Nephron (organoid): ENCODE results near the gene SH3BGRL3.

ENCODE experiments used
- H3K27ac Mint-ChIP-seq, 3 experiments: 2 replicates each; pipeline ENCODE4 v1.8.0; 2020; ENCODE audit warnings: mixed read lengths in 3 of 3, mild to moderate bottlenecking in 2 of 3, moderate library complexity in 1 of 3
- H3K27me3 Mint-ChIP-seq: 2 replicates; pipeline ENCODE4 v1.8.0; 2021; ENCODE audit warnings: low read depth, mild to moderate bottlenecking, moderate library complexity, mixed read lengths
- H3K36me3 Mint-ChIP-seq: 2 replicates; pipeline ENCODE4 v1.8.0; 2020; ENCODE audit warnings: low read depth, mixed read lengths
- H3K4me1 Mint-ChIP-seq: 2 replicates; pipeline ENCODE4 v1.8.0; 2020; ENCODE audit warnings: mixed read lengths
- H3K4me3 Mint-ChIP-seq, 3 experiments: 2 replicates each; pipeline ENCODE4 v1.8.0; 2020; ENCODE audit warnings: mild to moderate bottlenecking in 3 of 3, mixed read lengths in 3 of 3, moderate library complexity in 2 of 3
- H3K9me3 Mint-ChIP-seq: 2 replicates; pipeline ENCODE4 v1.8.0; 2020; ENCODE audit warnings: mixed read lengths
- CTCF ChIP-seq, 3 experiments: fragments of 200-600 bp; sonication (generic); IDR thresholded peaks; one replicate each; pipeline ENCODE4 v1.5.0; 2021; ENCODE audit warnings: antibody characterized with exemption in 3 of 3; ENCODE audit not compliant: unreplicated experiment in 3 of 3

SH3BGRL3 gene

GRCh38 chr1:26275580-26276431 is 4.1 kb upstream of the SH3BGRL3 start:
- no peaks in the 10 kb centered on the region for H3K9me3 Mint-ChIP-seq
- peak overlapping the region; percentile 84 to 90 (median 89) for H3K27ac Mint-ChIP-seq
- H3K4me1 Mint-ChIP-seq, result peaks cover 30% of the 10 kb centered on the region

GRCh38 chr1:26276432-26276838 is 3.5 kb upstream of the SH3BGRL3 start:
- Mint-ChIP-seq H3K27ac (peak overlapping the region; percentile 84 to 90 (median 89)), H3K27me3 (no peaks in the 10 kb centered on the region)

More at GRCh38 chr1:26275580-26276431, 4.1 kb upstream of the SH3BGRL3 start:
- peak; percentile 62 to 83 (median 81) for TF ChIP-seq CTCF (IDR thresholded peaks at IDR 0.05; ENCODE audit: unreplicated experiment in 3 of 3)
- Mint-ChIP-seq H3K4me3 (peak overlapping the region; percentile 56 to 68 (median 62)), H3K36me3 (peaks cover 44% of the 10 kb centered on the region), H3K27me3 (no peaks in the 10 kb centered on the region)

GRCh38 chr1:26277261-26277661 is 2.6 kb upstream of the SH3BGRL3 start:
- Mint-ChIP-seq H3K4me3 (peak overlapping the region in 1 of 3 experiments; percentile 10), H3K27me3 (no peaks in the 10 kb centered on the region), H3K27ac (peak overlapping the region; percentile 48 to 89 (median 81)), H3K9me3 (no peaks in the 10 kb centered on the region), H3K36me3 (peaks cover 34% of the 10 kb centered on the region), H3K4me1 (peaks cover 42% of the 10 kb centered on the region)
- no peak for TF ChIP-seq CTCF (IDR thresholded peaks at IDR 0.05; ENCODE audit: unreplicated experiment in 3 of 3)

More at GRCh38 chr1:26276432-26276838, 3.5 kb upstream of the SH3BGRL3 start:
- Mint-ChIP-seq H3K36me3 (peaks cover 41% of the 10 kb centered on the region), H3K4me3 (peak overlapping the region in 1 of 3 experiments; percentile 17), H3K9me3 (no peaks in the 10 kb centered on the region), H3K4me1 (peaks cover 36% of the 10 kb centered on the region)
- TF ChIP-seq CTCF (IDR thresholded peaks at IDR 0.05; ENCODE audit: unreplicated experiment in 3 of 3), result no peak

- H3K4me3 Mint-ChIP-seq, result no peak overlapping the region
- H3K36me3 Mint-ChIP-seq, result peaks cover 31% of the 10 kb centered on the region
- no peaks in the 10 kb centered on the region for H3K9me3 Mint-ChIP-seq
- no peak for TF ChIP-seq CTCF (IDR thresholded peaks at IDR 0.05; ENCODE audit: unreplicated experiment in 3 of 3)
- peaks cover 45% of the 10 kb centered on the region for H3K4me1 Mint-ChIP-seq
- H3K27ac Mint-ChIP-seq, result peak overlapping the region; percentile 79 to 89 (median 81)
- H3K27me3 Mint-ChIP-seq, result peaks cover 1% of the 10 kb centered on the region
These were observed 2.2 kb upstream of the SH3BGRL3 start for GRCh38 chr1:26277719-26278118.

GRCh38 chr1:26278303-26278702 is 1.6 kb upstream of the SH3BGRL3 start:
- Mint-ChIP-seq H3K27ac (peak overlapping the region; percentile 79 to 89 (median 81)), H3K27me3 (peaks cover 5% of the 10 kb centered on the region), H3K36me3 (peaks cover 28% of the 10 kb centered on the region), H3K4me1 (peaks cover 51% of the 10 kb centered on the region), H3K9me3 (no peaks in the 10 kb centered on the region), H3K4me3 (peak overlapping the region; percentile 26 to 55 (median 52))
- TF ChIP-seq CTCF (IDR thresholded peaks at IDR 0.05; ENCODE audit: unreplicated experiment in 3 of 3), result no peak
